ENCODE data around the gene THSD7B. TPM values are rescaled to one million over a fixed set of nuclear protein-coding genes. Genes with fewer than 3 reads are reported as not detected.
A peak's percentile ranks its signal among the peaks of the same experiment; 100 is the strongest.

The THSD7B gene
- total RNA-seq, 1 donor from 2014 or later, result 1.2 TPM

DNA sequence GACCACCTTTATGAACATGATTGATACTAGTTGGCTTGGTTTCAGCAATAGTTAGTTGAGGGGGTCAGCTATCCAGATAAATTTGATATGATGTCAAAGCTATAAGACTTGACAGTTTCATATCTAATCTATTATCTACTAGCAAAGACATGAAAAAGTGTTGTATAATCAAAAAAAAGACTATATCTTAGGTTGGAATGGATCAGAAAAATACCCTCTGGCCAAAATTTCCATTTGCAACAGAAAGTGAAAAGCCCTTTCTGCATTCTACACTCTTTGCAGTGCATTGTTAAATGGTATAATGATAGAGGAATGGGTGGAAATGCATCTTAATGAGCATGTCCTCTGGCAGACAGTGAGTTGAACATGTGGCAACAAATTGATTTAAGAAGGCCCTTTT lies 242.6 kb downstream of the THSD7B start:
- Histone ChIP-seq H3K27me3 (no peaks in the 10 kb centered on the region), H3K27ac (no peak overlapping the region), H3K9me3 (ENCODE audit: low read depth) (no peaks in the 10 kb centered on the region), H3K9ac (no peak overlapping the region), H3K4me2 (no peak overlapping the region), H3K4me3 (no peak overlapping the region), H3F3A (ENCODE audit: low read depth) (no peaks in the 10 kb centered on the region), H4K20me1 (ENCODE audit: low read depth) (no peaks in the 10 kb centered on the region), H3K79me2 (ENCODE audit: low read depth) (no peaks in the 10 kb centered on the region), H3K36me3 (no peaks in the 10 kb centered on the region), H3K4me1 (no peaks in the 10 kb centered on the region), H2AFZ (replicated peaks) (no peak overlapping the region)
- no peak for DNase-seq (ENCODE audit: low spot score)
- TF ChIP-seq, protein P1, sequence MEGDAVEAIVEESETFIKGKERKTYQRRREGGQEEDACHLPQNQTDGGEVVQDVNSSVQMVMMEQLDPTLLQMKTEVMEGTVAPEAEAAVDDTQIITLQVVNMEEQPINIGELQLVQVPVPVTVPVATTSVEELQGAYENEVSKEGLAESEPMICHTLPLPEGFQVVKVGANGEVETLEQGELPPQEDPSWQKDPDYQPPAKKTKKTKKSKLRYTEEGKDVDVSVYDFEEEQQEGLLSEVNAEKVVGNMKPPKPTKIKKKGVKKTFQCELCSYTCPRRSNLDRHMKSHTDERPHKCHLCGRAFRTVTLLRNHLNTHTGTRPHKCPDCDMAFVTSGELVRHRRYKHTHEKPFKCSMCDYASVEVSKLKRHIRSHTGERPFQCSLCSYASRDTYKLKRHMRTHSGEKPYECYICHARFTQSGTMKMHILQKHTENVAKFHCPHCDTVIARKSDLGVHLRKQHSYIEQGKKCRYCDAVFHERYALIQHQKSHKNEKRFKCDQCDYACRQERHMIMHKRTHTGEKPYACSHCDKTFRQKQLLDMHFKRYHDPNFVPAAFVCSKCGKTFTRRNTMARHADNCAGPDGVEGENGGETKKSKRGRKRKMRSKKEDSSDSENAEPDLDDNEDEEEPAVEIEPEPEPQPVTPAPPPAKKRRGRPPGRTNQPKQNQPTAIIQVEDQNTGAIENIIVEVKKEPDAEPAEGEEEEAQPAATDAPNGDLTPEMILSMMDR (IDR thresholded peaks at IDR 0.05), result no peak
- no peak for TF ChIP-seq EZH2 (IDR thresholded peaks at IDR 0.05)
- no peak for TF ChIP-seq EZH2phosphoT487 (IDR thresholded peaks at IDR 0.05)
- Mint-ChIP-seq H3K27me3 (ENCODE audit: insufficient read depth, low read depth) (peaks cover 3% of the 10 kb centered on the region), H3K36me3 (no peaks in the 10 kb centered on the region), H3K27ac (no peak overlapping the region), H3K4me1 (no peaks in the 10 kb centered on the region), H3K4me3 (no peak overlapping the region), H3K9me3 (no peaks in the 10 kb centered on the region)

GRCh38 chr2:137009953-137010352 lies 244.6 kb downstream of the THSD7B start:
- H3K79me2 ChIP-seq (ENCODE audit: low read depth), result no peaks in the 10 kb centered on the region
- H3K4me3 Mint-ChIP-seq, result no peak overlapping the region
- no peak overlapping the region for H3K9ac ChIP-seq
- H3K4me1 ChIP-seq, result no peaks in the 10 kb centered on the region
- H2AFZ ChIP-seq (replicated peaks), result no peak overlapping the region
- H3K36me3 Mint-ChIP-seq, result no peaks in the 10 kb centered on the region
- no peak overlapping the region for H3K27ac Mint-ChIP-seq
- H3K27ac ChIP-seq, result no peak overlapping the region
- H3K4me2 ChIP-seq, result no peak overlapping the region
- H3K36me3 ChIP-seq, result no peaks in the 10 kb centered on the region
- TF ChIP-seq, protein P1 (IDR thresholded peaks at IDR 0.05), result no peak
- no peak for TF ChIP-seq EZH2 (IDR thresholded peaks at IDR 0.05)
- no peak for TF ChIP-seq EZH2phosphoT487 (IDR thresholded peaks at IDR 0.05)
- DNase-seq (ENCODE audit: low spot score), result no peak
- H3K9me3 ChIP-seq (ENCODE audit: low read depth), result no peaks in the 10 kb centered on the region
- peaks cover 5% of the 10 kb centered on the region for H3K27me3 Mint-ChIP-seq (ENCODE audit: insufficient read depth, low read depth)
- no peaks in the 10 kb centered on the region for H3F3A ChIP-seq (ENCODE audit: low read depth)
- no peak overlapping the region for H3K4me3 ChIP-seq
- no peaks in the 10 kb centered on the region for H4K20me1 ChIP-seq (ENCODE audit: low read depth)
- H3K27me3 ChIP-seq, result no peaks in the 10 kb centered on the region
- no peaks in the 10 kb centered on the region for H3K9me3 Mint-ChIP-seq
- no peaks in the 10 kb centered on the region for H3K4me1 Mint-ChIP-seq

GRCh38 chr2:137020452-137021196 lies 255.3 kb downstream of the THSD7B start:
- peaks cover 4% of the 10 kb centered on the region for H3F3A ChIP-seq (ENCODE audit: low read depth)
- H3K36me3 ChIP-seq, result no peaks in the 10 kb centered on the region
- H3K4me3 ChIP-seq, result no peak overlapping the region
- peak; percentile 9 for DNase-seq (ENCODE audit: low spot score)
- no peaks in the 10 kb centered on the region for H3K79me2 ChIP-seq (ENCODE audit: low read depth)
- no peaks in the 10 kb centered on the region for H3K9me3 ChIP-seq (ENCODE audit: low read depth)
- no peaks in the 10 kb centered on the region for H3K27me3 ChIP-seq
- no peak overlapping the region for H2AFZ ChIP-seq (replicated peaks)
- H3K27ac Mint-ChIP-seq, result no peak overlapping the region
- peaks cover 17% of the 10 kb centered on the region for H3K4me1 ChIP-seq
- peaks cover 5% of the 10 kb centered on the region for H3K4me1 Mint-ChIP-seq
- H4K20me1 ChIP-seq (ENCODE audit: low read depth), result no peaks in the 10 kb centered on the region
- TF ChIP-seq EZH2phosphoT487 (IDR thresholded peaks at IDR 0.05) (no peak), EZH2 (IDR thresholded peaks at IDR 0.05) (no peak)
- TF ChIP-seq, protein P1 (IDR thresholded peaks at IDR 0.05), result no peak
- H3K36me3 Mint-ChIP-seq, result no peaks in the 10 kb centered on the region
- H3K4me3 Mint-ChIP-seq, result no peak overlapping the region
- no peaks in the 10 kb centered on the region for H3K9me3 Mint-ChIP-seq
- no peak overlapping the region for H3K27ac ChIP-seq
- H3K4me2 ChIP-seq, result no peak overlapping the region
- H3K27me3 Mint-ChIP-seq (ENCODE audit: insufficient read depth, low read depth), result peaks cover 4% of the 10 kb centered on the region
- H3K9ac ChIP-seq, result no peak overlapping the region

Measured in neural progenitor cell (in vitro differentiated cells).